NCI-H2196 (cell line): ENCODE measurements around the gene TCF25.

Experiments
- DNase-seq: peaks from one replicate; lab custom pipeline; 2025; ENCODE audit not compliant: unreplicated experiment; lab: John Stamatoyannopoulos, UW

Gene TCF25

DNA sequence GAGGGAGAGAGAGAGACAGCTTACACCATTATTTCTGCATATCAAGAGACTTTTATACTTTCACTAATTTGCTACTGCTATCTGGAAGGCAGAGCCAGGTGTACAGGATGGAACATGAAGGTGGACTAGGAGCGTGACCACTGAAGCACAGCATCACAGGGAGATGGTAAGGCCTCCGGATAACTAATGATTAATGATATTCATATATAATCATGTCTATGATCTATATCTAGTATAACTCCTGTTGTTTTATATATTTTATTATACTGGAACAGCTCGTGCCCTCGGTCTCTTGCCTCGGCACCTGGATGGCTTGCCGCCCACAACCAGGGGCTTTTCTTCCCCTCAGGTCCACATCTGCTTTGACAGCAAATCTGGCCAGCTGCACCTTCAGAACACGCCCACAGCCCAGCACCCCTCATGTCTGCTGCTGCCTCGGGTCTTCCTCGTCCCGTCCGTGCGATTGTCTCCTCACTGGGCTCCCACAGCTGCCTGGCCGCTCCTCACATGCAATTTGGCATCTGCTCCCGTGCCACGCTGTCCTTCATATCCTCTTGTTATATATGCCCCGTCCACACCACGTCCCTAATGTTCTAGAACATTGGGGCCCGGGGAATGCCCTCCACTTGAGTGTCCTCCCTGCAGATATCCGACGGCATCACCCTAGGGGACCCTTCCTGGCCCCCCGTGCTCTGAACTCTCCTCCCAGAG lies 64.9 kb downstream of the TCF25 start:
- DNase-seq, result no peak

DNA sequence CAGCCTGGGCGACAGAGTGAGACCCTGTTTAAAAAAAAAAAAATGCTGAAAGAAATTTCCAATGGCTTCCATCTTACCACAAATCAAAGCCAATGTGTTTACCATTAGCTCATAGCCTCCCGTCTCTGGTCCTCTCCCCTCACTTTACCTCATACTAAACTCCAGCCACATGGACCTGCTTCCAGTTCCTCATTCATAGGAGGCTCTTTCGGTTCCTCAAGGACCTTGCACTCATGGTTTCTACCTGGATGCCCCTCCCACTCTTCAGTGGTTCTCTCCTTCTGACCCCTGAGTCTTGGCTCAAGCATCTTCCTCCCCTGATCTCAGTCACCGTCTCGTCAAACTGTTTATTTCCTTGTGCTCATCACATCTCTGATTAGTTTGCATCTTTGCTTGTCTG lies 71.4 kb downstream of the TCF25 start:
- no peak for DNase-seq

DNA sequence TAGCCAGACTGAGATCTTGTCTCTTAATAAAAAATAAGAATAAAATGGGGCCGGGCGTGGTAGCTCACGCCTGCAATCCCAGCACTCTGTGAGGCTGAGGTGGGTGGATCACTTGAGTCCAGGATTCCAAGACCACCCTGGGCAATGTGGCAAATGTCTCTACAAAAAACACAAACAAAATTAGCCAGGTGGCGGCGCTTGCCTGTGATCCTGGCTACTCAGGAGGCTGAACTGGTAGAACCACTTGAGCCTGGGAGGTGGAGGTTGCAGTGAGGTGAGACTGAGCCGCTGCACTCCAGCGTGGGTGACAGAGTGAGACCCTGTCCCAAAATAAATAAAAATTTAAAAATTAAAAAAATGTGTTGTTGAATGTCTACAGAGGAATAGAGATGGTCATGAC lies 72.3 kb downstream of the TCF25 start:
- peak; percentile 19 for DNase-seq

GRCh38 chr16:89946515-89946914 lies 73.1 kb downstream of the TCF25 start:
- no peak for DNase-seq

DNA sequence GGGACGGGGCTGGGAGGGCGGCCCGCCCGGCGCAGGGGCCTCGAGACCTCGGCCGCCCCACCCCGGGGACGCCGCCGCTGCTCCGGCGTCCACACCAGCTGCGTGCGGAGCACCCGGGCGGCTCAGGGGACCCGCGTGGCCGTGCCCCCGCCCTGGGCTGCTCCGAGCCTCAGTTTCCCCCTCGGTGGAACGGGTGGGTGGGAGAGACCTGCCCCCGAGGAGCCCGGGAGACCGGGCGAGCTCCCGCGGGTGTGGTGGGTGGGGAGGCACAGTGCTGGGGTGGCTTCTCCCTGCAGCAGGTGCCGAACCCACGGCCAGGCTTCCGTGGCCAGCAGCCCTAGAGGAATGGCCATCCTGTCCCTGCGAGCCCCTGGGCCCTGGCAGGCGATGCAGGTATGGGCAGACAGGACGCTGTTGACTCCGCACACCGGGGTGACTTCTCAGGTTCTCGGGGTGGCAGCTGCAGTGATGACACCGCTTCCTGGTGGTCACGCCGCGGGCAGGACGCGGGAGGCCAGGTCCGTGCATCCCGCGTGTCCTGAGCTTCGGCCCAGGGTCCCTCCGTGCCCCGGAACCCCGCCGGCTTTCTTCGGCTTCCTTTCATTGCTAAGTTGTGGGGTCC lies 75.8 kb downstream of the TCF25 start:
- DNase-seq, result no peak

GRCh38 chr16:89949756-89950155 lies 76.4 kb downstream of the TCF25 start:
- no peak for DNase-seq

- no peak for DNase-seq
These were observed 78.1 kb downstream of the TCF25 start for GRCh38 chr16:89951509-89951908.

GRCh38 chr16:89952049-89952448 lies 78.7 kb downstream of the TCF25 start:
- no peak for DNase-seq

- DNase-seq, result no peak
These were observed 79.2 kb downstream of the TCF25 start for GRCh38 chr16:89952551-89952950.

DNA sequence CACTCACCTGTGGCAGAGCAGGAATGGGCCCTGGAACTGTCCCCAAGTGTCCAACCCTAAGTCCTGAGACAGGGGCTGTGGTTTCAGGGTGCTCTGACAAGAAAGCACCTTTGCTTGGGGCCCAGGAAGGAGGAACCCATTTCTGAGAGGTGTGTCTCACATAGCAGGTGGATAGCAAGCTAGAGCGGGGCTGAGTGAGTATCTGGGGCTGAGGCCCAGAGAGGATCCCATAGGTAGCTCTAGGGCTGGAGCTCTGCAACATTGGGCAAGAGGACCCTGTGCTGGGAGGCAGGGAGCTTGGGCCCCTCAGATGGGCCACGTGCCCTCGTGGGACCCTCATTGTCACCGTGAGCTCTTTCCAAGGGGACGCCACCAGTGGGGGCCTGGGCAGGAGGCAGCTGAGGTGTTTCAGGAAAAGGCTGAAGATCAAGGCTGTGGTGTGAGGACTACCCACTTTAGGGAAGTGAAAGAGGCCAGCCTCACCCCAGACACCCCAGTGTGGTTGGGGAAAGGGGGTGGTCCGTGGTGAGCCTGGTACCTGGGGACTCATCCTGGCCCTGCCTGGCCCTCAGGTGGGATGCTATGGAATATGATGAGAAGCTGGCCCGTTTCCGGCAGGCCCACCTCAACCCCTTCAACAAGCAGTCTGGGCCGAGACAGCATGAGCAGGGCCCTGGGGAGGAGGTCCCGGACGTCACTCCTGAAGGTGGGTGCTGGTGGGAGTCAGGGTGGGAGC lies 80.4 kb downstream of the TCF25 start:
- no peak for DNase-seq

DNA sequence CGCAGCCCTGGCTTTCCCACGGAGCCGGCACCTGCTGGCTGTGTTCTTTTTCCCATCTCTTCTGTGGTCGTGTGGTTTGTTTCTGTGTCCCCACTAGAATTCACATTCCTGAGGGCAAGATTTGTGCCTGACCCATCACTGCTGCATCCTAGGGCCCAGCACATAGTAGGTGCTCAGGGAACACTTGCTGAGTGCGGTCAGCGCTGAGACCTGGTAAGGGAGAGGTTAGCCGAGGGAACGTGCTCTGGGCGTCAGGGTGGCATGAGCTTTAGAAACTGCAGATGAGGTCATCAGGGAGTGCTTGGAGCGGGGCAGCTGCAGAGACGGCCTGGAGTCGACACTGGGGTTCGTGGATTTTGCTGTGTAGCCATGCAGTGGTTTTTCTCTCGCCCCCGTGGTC lies 81.1 kb downstream of the TCF25 start:
- no peak for DNase-seq

DNA sequence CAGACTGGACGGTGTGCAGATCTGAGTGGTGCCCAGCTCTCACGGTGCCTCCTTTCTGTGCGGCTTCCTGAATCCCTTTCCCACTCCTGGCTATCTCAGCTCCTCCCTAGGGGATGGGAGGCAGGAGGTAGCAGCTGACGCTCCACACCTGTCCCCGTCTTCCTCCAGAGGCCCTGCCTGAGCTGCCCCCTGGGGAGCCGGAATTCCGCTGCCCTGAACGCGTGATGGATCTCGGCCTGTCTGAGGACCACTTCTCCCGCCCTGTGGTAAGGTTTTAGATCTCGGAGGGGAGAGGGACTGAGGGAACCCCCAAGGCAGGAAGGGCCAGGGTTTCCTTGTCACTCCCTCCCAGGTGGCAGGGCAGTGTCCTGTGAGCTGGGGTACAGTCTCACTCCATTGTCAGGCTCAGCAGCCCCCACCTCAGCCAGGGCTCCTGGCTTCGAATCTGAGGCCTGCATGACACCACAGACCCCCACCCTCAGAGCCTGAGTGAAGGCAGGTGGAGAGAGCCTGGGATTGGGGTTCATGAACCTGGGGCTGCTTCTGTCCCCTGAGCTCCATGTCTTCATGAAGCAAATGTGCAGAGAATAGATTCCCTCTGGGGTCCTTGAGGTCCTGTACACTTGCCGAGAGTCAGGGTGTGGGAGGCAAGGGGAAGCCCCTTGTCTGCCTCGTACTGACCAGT lies 81.8 kb downstream of the TCF25 start:
- DNase-seq, result no peak

DNA sequence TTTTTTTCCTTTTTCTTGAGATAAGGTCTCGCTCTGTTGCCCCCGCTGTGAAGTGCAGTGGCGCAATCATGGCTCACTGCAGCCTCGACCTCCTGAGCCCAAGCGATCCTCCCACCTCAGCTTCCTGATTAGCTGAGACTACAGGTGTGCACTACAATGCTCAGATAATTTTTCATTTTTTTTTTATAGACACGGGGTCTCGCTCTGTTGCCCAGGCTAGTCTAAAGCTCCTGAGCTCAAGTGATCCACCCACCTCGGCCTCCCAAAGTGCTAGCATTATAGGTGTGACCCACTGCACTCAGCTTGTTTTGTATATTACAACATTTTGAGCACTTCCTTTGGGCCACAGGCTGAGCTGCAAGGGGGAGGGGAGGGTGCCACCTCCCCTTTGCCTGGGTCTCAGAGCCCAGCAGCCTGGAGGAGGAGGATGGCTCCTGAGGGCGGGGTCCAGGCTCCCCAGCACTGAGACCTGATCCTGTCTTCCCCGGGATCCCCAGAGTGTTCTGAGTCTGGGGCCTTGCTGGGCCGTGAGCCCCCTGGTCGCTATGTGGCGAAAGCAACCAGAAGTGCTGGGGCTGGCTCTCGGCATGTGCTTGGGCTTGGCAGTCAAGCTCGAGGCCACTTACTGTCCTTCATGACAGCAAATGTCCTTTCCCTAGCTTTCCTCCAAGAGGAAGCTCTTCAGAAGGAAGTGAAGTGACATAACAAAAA lies 83.3 kb downstream of the TCF25 start:
- DNase-seq, result no peak

DNA sequence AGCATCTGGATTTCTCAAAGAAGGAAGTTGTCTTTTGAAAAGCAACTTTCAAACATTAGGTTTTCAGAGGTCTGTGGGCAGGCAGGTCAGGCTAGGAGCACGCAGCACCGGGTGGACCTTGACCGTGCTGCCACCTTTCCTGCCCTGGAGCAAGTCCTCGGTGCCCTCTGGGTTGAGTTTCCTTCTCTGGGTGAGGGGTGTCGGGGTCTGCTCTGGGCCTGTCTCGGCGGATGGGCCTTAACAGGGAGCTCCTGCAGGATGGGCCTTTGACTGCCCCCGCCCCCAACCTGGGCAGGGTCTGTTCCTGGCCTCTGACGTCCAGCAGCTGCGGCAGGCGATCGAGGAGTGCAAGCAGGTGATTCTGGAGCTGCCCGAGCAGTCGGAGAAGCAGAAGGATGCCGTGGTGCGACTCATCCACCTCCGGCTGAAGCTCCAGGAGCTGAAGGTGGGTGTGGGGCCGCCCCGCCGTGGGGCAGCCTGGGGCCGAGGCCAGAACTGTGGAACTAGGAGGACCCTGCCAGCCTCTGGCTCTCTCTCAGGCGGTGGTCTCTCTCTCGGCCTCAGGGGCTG lies 83.9 kb downstream of the TCF25 start:
- DNase-seq, result no peak

- DNase-seq, result peak; percentile 2
These were observed 84.7 kb downstream of the TCF25 start for GRCh38 chr16:89958068-89958467.

DNA sequence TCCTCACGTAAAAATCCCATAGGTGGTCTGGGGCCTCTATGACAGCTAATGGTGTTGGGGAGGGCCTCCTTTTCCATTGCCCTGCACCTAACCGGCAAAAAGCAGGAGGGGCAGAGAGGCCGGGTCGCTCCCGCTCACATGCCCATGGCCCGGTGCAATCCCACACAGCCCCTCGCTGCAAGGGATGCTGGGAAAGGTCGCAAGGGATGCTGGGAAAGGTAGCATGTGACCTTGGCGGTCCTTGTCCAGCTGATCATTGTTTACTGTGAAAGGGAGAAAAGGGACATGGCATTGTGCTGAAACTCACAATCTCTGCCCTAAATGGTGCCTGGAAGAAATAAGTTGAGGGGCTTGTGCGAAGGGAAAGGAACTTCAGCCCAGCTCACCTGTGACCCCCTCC lies 85.2 kb downstream of the TCF25 start:
- no peak for DNase-seq

DNA sequence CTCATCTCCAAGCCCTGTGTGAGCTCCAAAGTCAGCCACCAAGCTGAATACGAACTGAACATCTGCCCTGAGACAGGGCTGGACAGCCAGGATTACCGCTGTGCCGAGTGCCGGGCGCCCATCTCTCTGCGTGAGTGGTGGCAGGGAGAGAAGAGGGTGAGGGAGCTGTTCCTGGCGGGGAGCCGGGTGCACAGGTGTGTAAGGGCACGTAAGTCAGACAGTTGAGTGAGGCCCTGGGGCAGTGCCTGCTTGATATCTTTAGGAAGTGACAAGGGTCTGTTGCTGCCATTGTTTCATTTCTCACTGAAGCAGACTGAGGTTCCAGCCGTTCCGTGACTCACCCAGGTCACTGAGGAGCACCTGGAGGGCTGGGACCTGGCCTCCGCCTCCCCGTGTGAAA lies 87.6 kb downstream of the TCF25 start:
- no peak for DNase-seq
